Measurements from ENCODE around the gene ZNF546. TPM values are rescaled to one million over a fixed set of nuclear protein-coding genes. Genes with fewer than 3 reads are reported as not detected.

The ZNF546 gene
- total and polyA plus RNA-seq, 7 donors, result 0.69 to 12.8 (median 6.0) TPM

GRCh38 chr19:39998501-39998900 lies 1.6 kb downstream of the ZNF546 start:
- no peaks in the 10 kb centered on the region for H3K27me3 ChIP-seq
- no peaks in the 10 kb centered on the region for H3K9me3 ChIP-seq
- H3K4me1 ChIP-seq, result peaks cover 0 to 22% (median 13%) of the 10 kb centered on the region in 4 donors
- no peak for DNase-seq
- intact Hi-C loops (cut with DNase I), result loop anchor here (5.0 to 10.0 kb wide), 2 partner anchors 86 to 151 kb away; partner anchors contain the start of gene FBL
- H3K27ac ChIP-seq, result no peak overlapping the region
- peaks cover 0 to 13% (median 0%) of the 10 kb centered on the region in 4 donors for H3K36me3 ChIP-seq
- WGBS, 2 donors, result 98% methylated on average over 4 of the region's 4 CpGs
- TF ChIP-seq POLR2A (IDR thresholded peaks at IDR 0.05), result no peak
- TF ChIP-seq EP300 (IDR thresholded peaks at IDR 0.05), result no peak
- no peak for TF ChIP-seq POLR2AphosphoS5 (IDR thresholded peaks at IDR 0.05)
- TF ChIP-seq, protein P1, sequence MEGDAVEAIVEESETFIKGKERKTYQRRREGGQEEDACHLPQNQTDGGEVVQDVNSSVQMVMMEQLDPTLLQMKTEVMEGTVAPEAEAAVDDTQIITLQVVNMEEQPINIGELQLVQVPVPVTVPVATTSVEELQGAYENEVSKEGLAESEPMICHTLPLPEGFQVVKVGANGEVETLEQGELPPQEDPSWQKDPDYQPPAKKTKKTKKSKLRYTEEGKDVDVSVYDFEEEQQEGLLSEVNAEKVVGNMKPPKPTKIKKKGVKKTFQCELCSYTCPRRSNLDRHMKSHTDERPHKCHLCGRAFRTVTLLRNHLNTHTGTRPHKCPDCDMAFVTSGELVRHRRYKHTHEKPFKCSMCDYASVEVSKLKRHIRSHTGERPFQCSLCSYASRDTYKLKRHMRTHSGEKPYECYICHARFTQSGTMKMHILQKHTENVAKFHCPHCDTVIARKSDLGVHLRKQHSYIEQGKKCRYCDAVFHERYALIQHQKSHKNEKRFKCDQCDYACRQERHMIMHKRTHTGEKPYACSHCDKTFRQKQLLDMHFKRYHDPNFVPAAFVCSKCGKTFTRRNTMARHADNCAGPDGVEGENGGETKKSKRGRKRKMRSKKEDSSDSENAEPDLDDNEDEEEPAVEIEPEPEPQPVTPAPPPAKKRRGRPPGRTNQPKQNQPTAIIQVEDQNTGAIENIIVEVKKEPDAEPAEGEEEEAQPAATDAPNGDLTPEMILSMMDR (IDR thresholded peaks at IDR 0.05), result no peak
- no peak overlapping the region for H3K4me3 ChIP-seq

- no peaks in the 10 kb centered on the region for H3K4me1 ChIP-seq
- peaks cover 25 to 46% (median 39%) of the 10 kb centered on the region in 4 donors for H3K36me3 ChIP-seq
- no peak for DNase-seq
- H3K27me3 ChIP-seq, result peaks cover 0 to 4% (median 0%) of the 10 kb centered on the region in 3 donors
- WGBS, 2 donors, result 90 to 95% methylated on average over 4 of the region's 4 CpGs
- H3K9me3 ChIP-seq, result peaks cover 0 to 5% (median 0%) of the 10 kb centered on the region in 4 donors
- intact Hi-C loops (cut with DNase I), result no loop called here
- no peak overlapping the region for H3K4me3 ChIP-seq
- TF ChIP-seq, protein P1 (IDR thresholded peaks at IDR 0.05), result no peak
- no peak for TF ChIP-seq EP300 (IDR thresholded peaks at IDR 0.05)
- no peak for TF ChIP-seq POLR2AphosphoS5 (IDR thresholded peaks at IDR 0.05)
- no peak for TF ChIP-seq POLR2A (IDR thresholded peaks at IDR 0.05)
- H3K27ac ChIP-seq, result no peak overlapping the region
Measured at GRCh38 chr19:40005691-40006272, 8.9 kb downstream of the ZNF546 start.

GRCh38 chr19:40006273-40006691 lies 9.4 kb downstream of the ZNF546 start:
- TF ChIP-seq, protein P1 (IDR thresholded peaks at IDR 0.05), result no peak
- no peak for TF ChIP-seq POLR2A (IDR thresholded peaks at IDR 0.05)
- TF ChIP-seq EP300 (IDR thresholded peaks at IDR 0.05), result no peak
- TF ChIP-seq POLR2AphosphoS5 (IDR thresholded peaks at IDR 0.05), result no peak
- peaks cover 0 to 4% (median 0%) of the 10 kb centered on the region in 3 donors for H3K27me3 ChIP-seq
- no peak overlapping the region for H3K27ac ChIP-seq
- H3K36me3 ChIP-seq, result peaks cover 28 to 51% (median 43%) of the 10 kb centered on the region in 4 donors
- WGBS, 2 donors, result 83 to 96% methylated on average over 1 of the region's 1 CpG
- no peak for DNase-seq
- no peaks in the 10 kb centered on the region for H3K4me1 ChIP-seq
- H3K9me3 ChIP-seq, result peaks cover 0 to 5% (median 0%) of the 10 kb centered on the region in 4 donors
- no peak overlapping the region for H3K4me3 ChIP-seq
- intact Hi-C loops (cut with DNase I), result no loop called here

DNA sequence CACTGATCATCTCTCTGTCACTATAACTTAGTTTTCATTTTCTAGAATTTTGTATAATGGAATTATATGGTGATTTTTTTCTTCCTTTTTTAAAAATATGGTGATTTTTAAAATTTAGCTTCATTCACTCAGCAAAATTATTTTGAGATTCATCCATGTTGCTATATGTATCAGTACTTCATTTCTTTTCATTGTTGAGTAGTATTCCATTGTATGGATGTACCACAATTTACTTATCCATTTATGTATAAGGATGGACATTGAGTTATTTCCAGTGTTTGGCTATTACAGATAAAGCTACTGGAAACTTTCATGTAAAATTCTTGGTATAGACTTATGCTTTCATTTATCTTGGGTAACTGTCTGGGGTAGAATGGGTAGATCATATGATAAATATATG lies 12.8 kb downstream of the ZNF546 start:
- peaks cover 0 to 4% (median 0%) of the 10 kb centered on the region in 3 donors for H3K27me3 ChIP-seq
- peaks cover 33 to 84% (median 60%) of the 10 kb centered on the region in 4 donors for H3K36me3 ChIP-seq

More for the DNA sequence above, 12.8 kb downstream of the ZNF546 start:
- no peak for DNase-seq
- TF ChIP-seq, protein P1 (IDR thresholded peaks at IDR 0.05), result no peak
- TF ChIP-seq EP300 (IDR thresholded peaks at IDR 0.05), result no peak
- no peak for TF ChIP-seq POLR2A (IDR thresholded peaks at IDR 0.05)
- no peak for TF ChIP-seq POLR2AphosphoS5 (IDR thresholded peaks at IDR 0.05)
- intact Hi-C loops (cut with DNase I), result no loop called here
- no peak overlapping the region for H3K4me3 ChIP-seq
- H3K9me3 ChIP-seq, result peaks cover 11 to 27% (median 14%) of the 10 kb centered on the region in 4 donors
- no peak overlapping the region for H3K27ac ChIP-seq
- no peaks in the 10 kb centered on the region for H3K4me1 ChIP-seq

Data from sigmoid colon (tissue), 7 donors.